ENCODE data around the gene MCF2L2. TPM values are rescaled to one million over a fixed set of nuclear protein-coding genes. Genes with fewer than 3 reads are reported as not detected.
A peak's percentile ranks its signal among the peaks of the same experiment; 100 is the strongest.

Gene MCF2L2
- total RNA-seq, 1 experiment from 2014 or later = 1.7 TPM

- no peak for TF ChIP-seq EZH2 (IDR thresholded peaks at IDR 0.05; ENCODE audit: low read depth)
- H3K27me3 ChIP-seq (ENCODE audit: insufficient read depth, low read depth) = no peaks in the 10 kb centered on the region
- no peaks in the 10 kb centered on the region for H4K20me1 ChIP-seq (ENCODE audit: insufficient read depth)
- intact Hi-C loops (cut with micrococcal nuclease; ENCODE audit: unreplicated experiment) = no loop called here
- DNase-seq = peak in 1 of 2 experiments; percentile 27
- H2AFZ ChIP-seq = peak overlapping the region; percentile 90
- BruUV-seq (replicated peaks) = TSS peak; percentile 67
- H3K36me3 ChIP-seq (ENCODE audit: low read depth) = no peaks in the 10 kb centered on the region
- ChIA-PET CTCF (no interaction called here), POLR2A (ENCODE audit: unreplicated experiment) (no interaction called here)
- no peaks in the 10 kb centered on the region for H3K9me2 ChIP-seq (ENCODE audit: insufficient read depth)
- no peaks in the 10 kb centered on the region for H3F3A ChIP-seq (ENCODE audit: insufficient read depth, low read depth)
- H3K27ac ChIP-seq = no peak overlapping the region
- H3K79me2 ChIP-seq (ENCODE audit: low read depth) = no peaks in the 10 kb centered on the region
- H3K4me3 ChIP-seq = peak overlapping the region; percentile 70
- peaks cover 7% of the 10 kb centered on the region; the same call in 1 of the 2 replicates for H3K4me1 ChIP-seq (replicated peaks; ENCODE audit: insufficient read depth)
- no peaks in the 10 kb centered on the region for H3K9me3 ChIP-seq (ENCODE audit: insufficient read depth, low read depth)
- H3K4me2 ChIP-seq = peak overlapping the region; percentile 87
These were observed 266.7 kb downstream of the MCF2L2 start for GRCh38 chr3:183161552-183162336.

- no TSS peak for BruUV-seq (replicated peaks)
- intact Hi-C loops (cut with micrococcal nuclease; ENCODE audit: unreplicated experiment) = no loop called here
- Histone ChIP-seq H3K4me1 (replicated peaks; ENCODE audit: insufficient read depth) (peaks cover 7% of the 10 kb centered on the region; the same call in 1 of the 2 replicates), H3K27me3 (ENCODE audit: insufficient read depth, low read depth) (no peaks in the 10 kb centered on the region), H3K36me3 (ENCODE audit: low read depth) (no peaks in the 10 kb centered on the region), H3K9me2 (ENCODE audit: insufficient read depth) (no peaks in the 10 kb centered on the region), H3K79me2 (ENCODE audit: low read depth) (no peaks in the 10 kb centered on the region), H4K20me1 (ENCODE audit: insufficient read depth) (no peaks in the 10 kb centered on the region), H3K4me3 (no peak overlapping the region), H3K27ac (no peak overlapping the region), H3F3A (ENCODE audit: insufficient read depth, low read depth) (no peaks in the 10 kb centered on the region), H3K4me2 (no peak overlapping the region), H3K9me3 (ENCODE audit: insufficient read depth, low read depth) (no peaks in the 10 kb centered on the region), H2AFZ (no peak overlapping the region)
- DNase-seq = peak in 1 of 2 experiments; percentile 17
- CTCF ChIA-PET = no interaction called here
- POLR2A ChIA-PET (ENCODE audit: unreplicated experiment) = interaction anchor here (0.7 kb wide), 1 partner anchor 9 kb away, joined by 5 read pairs; no protein-coding TSS in a partner anchor
- TF ChIP-seq EZH2 (IDR thresholded peaks at IDR 0.05; ENCODE audit: low read depth) (no peak), CTCF (conservative IDR thresholded peaks at IDR 0.05) (no peak)
These were observed 267.8 kb downstream of the MCF2L2 start for GRCh38 chr3:183160616-183161015.

GRCh38 chr3:183159333-183159732, 269.1 kb downstream of the MCF2L2 start:
- Histone ChIP-seq H3F3A (ENCODE audit: insufficient read depth, low read depth) (no peaks in the 10 kb centered on the region), H3K27ac (no peak overlapping the region), H3K4me3 (no peak overlapping the region), H3K27me3 (ENCODE audit: insufficient read depth, low read depth) (no peaks in the 10 kb centered on the region), H3K79me2 (ENCODE audit: low read depth) (no peaks in the 10 kb centered on the region), H3K9me3 (ENCODE audit: insufficient read depth, low read depth) (no peaks in the 10 kb centered on the region), H3K9me2 (ENCODE audit: insufficient read depth) (no peaks in the 10 kb centered on the region), H2AFZ (no peak overlapping the region), H3K36me3 (ENCODE audit: low read depth) (no peaks in the 10 kb centered on the region), H4K20me1 (ENCODE audit: insufficient read depth) (no peaks in the 10 kb centered on the region), H3K4me2 (no peak overlapping the region), H3K4me1 (replicated peaks; ENCODE audit: insufficient read depth) (peaks cover 7% of the 10 kb centered on the region; the same call in 1 of the 2 replicates)
- intact Hi-C loops (cut with micrococcal nuclease; ENCODE audit: unreplicated experiment) = no loop called here
- DNase-seq = peak in 1 of 2 experiments; percentile 29
- ChIA-PET POLR2A (ENCODE audit: unreplicated experiment) (no interaction called here), CTCF (interaction anchor here (0.6 kb wide), 1 partner anchor 11 kb away, joined by 3 read pairs; no protein-coding TSS in a partner anchor)
- no TSS peak for BruUV-seq (replicated peaks)
- TF ChIP-seq CTCF (conservative IDR thresholded peaks at IDR 0.05) (peak; percentile 42; the same call in 1 of the 2 replicates), EZH2 (IDR thresholded peaks at IDR 0.05; ENCODE audit: low read depth) (no peak)
